K562 (cell line): ENCODE data around the gene ATP8B4. TPM values are rescaled to one million over a fixed set of nuclear protein-coding genes. Genes with fewer than 3 reads are reported as not detected.
A peak's percentile ranks its signal among the peaks of the same experiment; 100 is the strongest.

Experiments
- ATAC-seq: fragments of 200-7000 bp; cut with Tn5 transposase; 3 replicates; pipeline ENCODE4 v1.9.1; 2020; ENCODE audit warnings: moderate library complexity
- BruUV-seq: library from RNA; stranded (reverse); fragments of 400-500 nt; replicated peaks from 2 replicates; lab custom pipeline; 2021; lab: Mats Ljungman, UMichigan
- CTCF ChIA-PET: fragments of 300-600 bp; formaldehyde crosslinking; extraction: SDS; loops from one replicate; lab custom pipeline; 2021; ENCODE audit warnings: low intra/inter-chr PET ratio; lab: Yijun Ruan, JAX
- POLR2A ChIA-PET: fragments of 300-600, 350-650 bp; sonication (Branson Sonifier 250); formaldehyde crosslinking; extraction: SDS; loops from one replicate; lab custom pipeline; 2021; ENCODE audit warnings: antibody characterized with exemption, inconsistent platforms; lab: Yijun Ruan, JAX
- DNase-seq, 4 experiments: peaks; one replicate each; pipeline versions ENCODE4 v3.0.0 to v3.0.0-alpha.2; 2011 to 2018; ENCODE audit warnings: low spot score in 3 of 4, mixed read lengths in 3 of 4; ENCODE audit errors: extremely low read depth in 1 of 4
- FAIRE-seq: peaks from 2 replicates; lab custom pipeline; 2011; peaks lifted over from hg19 to GRCh38; lab: Jason Lieb, UNC
- H2AFZ ChIP-seq: 2 replicates; pipeline ENCODE4 v1.6.0; 2011; ENCODE audit warnings: low read depth, low read length, control low read depth, inconsistent platforms
- H3K27ac ChIP-seq: fragments of 200-600 bp; 3 replicates; pipeline ENCODE4 v1.8.0; 2011; ENCODE audit warnings: low read depth, mild to moderate bottlenecking, control low read depth, inconsistent platforms, low read length, moderate library complexity, mixed read lengths; ENCODE audit errors: extremely low read depth
- H3K27me3 ChIP-seq, 2 experiments: fragments of 300-600 bp in 1 of 2; 2 replicates in 1 of 2; 3 replicates in 1 of 2; pipeline versions ENCODE4 v1.6.0 to v1.8.0; 2011; ENCODE audit warnings: inconsistent platforms in 2 of 2, low read length in 2 of 2, mild to moderate bottlenecking in 1 of 2, mixed read lengths in 1 of 2, moderate library complexity in 1 of 2; ENCODE audit not compliant: control insufficient read depth in 2 of 2, insufficient read depth in 2 of 2
- H3K36me3 ChIP-seq: fragments of 300-600 bp; 3 replicates; pipeline ENCODE4 v1.8.0; 2011; ENCODE audit warnings: mild to moderate bottlenecking, low read length, inconsistent platforms; ENCODE audit not compliant: control insufficient read depth, insufficient read depth
- H3K4me1 ChIP-seq, 2 experiments: fragments of 200-600 bp in 1 of 2; replicated peaks in 1 of 2; 2 replicates in 1 of 2; 3 replicates in 1 of 2; pipeline versions ENCODE4 v1.5.1 to v1.8.0; 2011; ENCODE audit warnings: inconsistent platforms in 2 of 2, low read length in 2 of 2, mild to moderate bottlenecking in 1 of 2, mixed read lengths in 1 of 2, moderate library complexity in 1 of 2; ENCODE audit not compliant: control insufficient read depth in 2 of 2, insufficient read depth in 2 of 2
- H3K4me2 ChIP-seq: 2 replicates; pipeline ENCODE4 v1.6.1; 2011; ENCODE audit warnings: low read length, control low read depth, inconsistent platforms, mixed read lengths; ENCODE audit not compliant: insufficient read depth
- H3K4me3 ChIP-seq: fragments of 200-600 bp; sonication (generic), shearing (Covaris generic); 2 replicates; pipeline ENCODE4 v1.5.1; 2016; ENCODE audit warnings: control low read depth, inconsistent platforms
- H3K79me2 ChIP-seq: fragments of 200-600 bp; 3 replicates; pipeline ENCODE4 v1.8.0; 2011; ENCODE audit warnings: low read length, inconsistent platforms; ENCODE audit not compliant: control insufficient read depth, insufficient read depth
- H3K9ac ChIP-seq, 2 experiments: 2 replicates each; pipeline versions ENCODE4 v1.6.0 to v1.6.1; 2011; ENCODE audit warnings: low read depth in 2 of 2, low read length in 2 of 2, control low read depth in 1 of 2, inconsistent platforms in 1 of 2, mild to moderate bottlenecking in 1 of 2, mixed read lengths in 1 of 2; ENCODE audit not compliant: insufficient read depth in 1 of 2
- H3K9me1 ChIP-seq: one replicate; pipeline ENCODE4 v1.6.0; 2011; ENCODE audit warnings: inconsistent platforms, mild to moderate bottlenecking, low read length, moderate library complexity; ENCODE audit not compliant: control insufficient read depth, insufficient read depth
- H3K9me3 ChIP-seq: replicated peaks from 2 replicates; pipeline ENCODE4 v1.5.1; 2011; ENCODE audit warnings: low read depth, low read length, inconsistent platforms; ENCODE audit not compliant: control insufficient read depth, insufficient read depth
- H4K20me1 ChIP-seq: replicated peaks from 2 replicates; pipeline ENCODE4 v1.6.1; 2011; ENCODE audit warnings: low read length, inconsistent platforms, mixed read lengths; ENCODE audit not compliant: control insufficient read depth, insufficient read depth
- ATF4 ChIP-seq: fragments of 450-650 bp; formaldehyde crosslinking; IDR thresholded peaks from 2 replicates; pipeline ENCODE4 v1.4.0; 2022; ENCODE audit warnings: mild to moderate bottlenecking, moderate library complexity
- BHLHE40 ChIP-seq: IDR thresholded peaks from 2 replicates; pipeline ENCODE4 v1.6.1; 2011; ENCODE audit warnings: low read length, improper control_type of control experiment
- CAMTA2 ChIP-seq: fragments of 250-450 bp; sonication (Bioruptor Pico); conservative IDR thresholded peaks from 2 replicates; pipeline ENCODE4 v1.5.1; 2022
- CBFA2T3 ChIP-seq: fragments of 450-650 bp; IDR thresholded peaks from 2 replicates; pipeline ENCODE4 v1.6.1; 2017
- DACH1 ChIP-seq: fragments of 450-650 bp; IDR thresholded peaks from 2 replicates; pipeline ENCODE4 v1.6.1; 2018; ENCODE audit not compliant: partially characterized antibody
- KLF1 ChIP-seq: fragments of 450-650 bp; IDR thresholded peaks from 2 replicates; pipeline ENCODE4 v1.6.1; 2016; ENCODE audit warnings: missing genetic modification characterization, missing compliant biosample characterization
- MEF2D ChIP-seq: conservative IDR thresholded peaks from 2 replicates; pipeline ENCODE4 v1.6.1; 2016; ENCODE audit warnings: low read depth, missing genetic modification characterization, missing compliant biosample characterization
- NCOA6 ChIP-seq: fragments of 450-650 bp; IDR thresholded peaks from 2 replicates; pipeline ENCODE4 v1.6.1; 2017; ENCODE audit warnings: mild to moderate bottlenecking
- RBM39 ChIP-seq: fragments of 200-400 bp; formaldehyde crosslinking; optimal IDR thresholded peaks from 2 replicates; pipeline ENCODE3; 2018; ENCODE audit warnings: low read depth, low read length
- SOX6 ChIP-seq: fragments of 450-650 bp; IDR thresholded peaks from 2 replicates; pipeline ENCODE4 v1.6.1; 2014; ENCODE audit warnings: mild to moderate bottlenecking
- TAL1 ChIP-seq: fragments of 450-650 bp; IDR thresholded peaks from 2 replicates; pipeline ENCODE4 v1.6.1; 2016; ENCODE audit warnings: mild to moderate bottlenecking
- ZNF239 ChIP-seq: fragments of 250-450 bp; sonication (Bioruptor Pico); IDR thresholded peaks from 2 replicates; pipeline ENCODE4 v1.4.0; 2020; ENCODE audit warnings: mild to moderate bottlenecking
- ZNF740 ChIP-seq, 3 experiments: fragments of 200-800 bp in 1 of 3; sonication (Bioruptor generic) in 1 of 3; sonication (generic) in 1 of 3; formaldehyde crosslinking in 1 of 3; IDR thresholded peaks; 2 replicates each; pipeline versions ENCODE4 v1.6.1 to v1.8.0; 2016 to 2022; ENCODE audit warnings: mild to moderate bottlenecking in 2 of 3, missing compliant biosample characterization in 2 of 3, missing genetic modification characterization in 2 of 3, missing genetic modification reagents in 1 of 3
- ZNF780A ChIP-seq: fragments of 250-450 bp; sonication (Bioruptor Pico); IDR thresholded peaks from 2 replicates; pipeline ENCODE4 v1.5.0; 2021; ENCODE audit warnings: mild to moderate bottlenecking
- WGBS: fragments of 100-300 bp; shearing (Covaris generic); methylation state at CpG from one replicate; pipeline ENCODE4 v1.1.6; 2016; ENCODE audit warnings: low coverage, mixed read lengths; ENCODE audit not compliant: insufficient coverage; ENCODE audit errors: missing lambda C conversion rate; 5-methylcytosine and 5-hydroxymethylcytosine counted together
- in situ Hi-C: fragments of 300-500 bp; cut with MboI; formaldehyde crosslinking; loops from 4 replicates; pipeline ENCODE4 v1.15.0; 2018; ENCODE audit warnings: inconsistent platforms, mixed read lengths
- intact Hi-C: fragments of 100-400 bp; cut with micrococcal nuclease; formaldehyde crosslinking; loops from 2 replicates; pipeline ENCODE4 v1.14.2; 2022
- polyA plus RNA-seq, 8 experiments: library from polyadenylated mRNA; depleted of rRNA in 4 of 8; stranded (reverse) in 5 of 8; unstranded in 3 of 8; fragments of >200 nt; fragmentation: Nextera tagmentation in 2 of 8; fragmentation: Illumina TruSeq in 1 of 8; extraction: Ambion mirVana in 2 of 8; extraction: Trizol in 1 of 8; gene quantifications; 2 replicates each; pipeline versions ENCODE4 v1.2.1 to v1.2.3, GENCODE V29; 2011 to 2014; ENCODE audit warnings: inconsistent platforms in 1 of 8, missing spikeins in 1 of 8
- total RNA-seq, 7 experiments: library from RNA; depleted of rRNA in 6 of 7; stranded (reverse); fragments of >200 nt in 6 of 7; fragmentation: Illumina TruSeq in 2 of 7; extraction: Trizol in 2 of 7; gene quantifications; 2 replicates each; pipeline versions ENCODE4 v1.2.1 to v1.2.3, GENCODE V29; 2011 to 2021; ENCODE audit warnings: low replicate concordance in 1 of 7
- TF ChIP-seq, protein P1 (sequence below): sonication (generic); IDR thresholded peaks from 2 replicates; pipeline ENCODE4 v1.6.1; 2016

ATP8B4 gene
- total and polyA plus RNA-seq, 9 of the 15 experiments (the other 6 are each of a cell fraction or from before 2014, with no cell fraction given): 0.14 to 2.5 (median 0.44) TPM

GRCh38 chr15:49863431-49864224 is 255.4 kb downstream of the ATP8B4 start:
- intact Hi-C loops: no loop called here
- Histone ChIP-seq H3K4me2 (no peak overlapping the region), H3K9me3 (no peaks in the 10 kb centered on the region), H3K27ac (no peak overlapping the region), H3K79me2 (no peaks in the 10 kb centered on the region), H4K20me1 (no peaks in the 10 kb centered on the region), H3K4me1 (no peaks in the 10 kb centered on the region), H3K27me3 (no peaks in the 10 kb centered on the region; a peak in 1 of 5 replicates), H2AFZ (no peak overlapping the region), H3K9ac (no peak overlapping the region), H3K9me1 (no peaks in the 10 kb centered on the region), H3K36me3 (no peaks in the 10 kb centered on the region), H3K4me3 (no peak overlapping the region)
- DNase-seq (no peak), ATAC-seq (no peak), FAIRE-seq (no peak)
- CTCF ChIA-PET: no interaction called here
- no TSS peak for BruUV-seq
- WGBS: 0% methylated on average over 3 of the region's 3 CpGs
- POLR2A ChIA-PET: interaction anchor here (1.0 kb wide), 1 partner anchor 9 kb away, joined by 4 read pairs; no protein-coding TSS in a partner anchor
- in situ Hi-C loops: no loop called here
- TF ChIP-seq ATF4 (CRISPR knock-in tag): no peak
- TF ChIP-seq CAMTA2: no peak
- no peak for TF ChIP-seq RBM39
- no peak for TF ChIP-seq DACH1

GRCh38 chr15:49860101-49860500 is 258.9 kb downstream of the ATP8B4 start:
- DNase-seq (no peak), ATAC-seq (no peak), FAIRE-seq (no peak)
- H3K9me1 ChIP-seq: no peaks in the 10 kb centered on the region
- ChIA-PET POLR2A (no interaction called here), CTCF (no interaction called here)
- H3K27ac ChIP-seq: no peak overlapping the region
- H3K4me1 ChIP-seq: no peaks in the 10 kb centered on the region
- WGBS: 2% methylated on average over 8 of the region's 8 CpGs
- BruUV-seq: no TSS peak
- H3K36me3 ChIP-seq: no peaks in the 10 kb centered on the region
- no peaks in the 10 kb centered on the region for H3K79me2 ChIP-seq
- no peak overlapping the region for H3K4me3 ChIP-seq
- H3K27me3 ChIP-seq: no peaks in the 10 kb centered on the region
- intact Hi-C loops (no loop called here), in situ Hi-C loops (no loop called here)
- H3K9me3 ChIP-seq: no peaks in the 10 kb centered on the region
- no peak overlapping the region for H3K9ac ChIP-seq
- H3K4me2 ChIP-seq: no peak overlapping the region
- no peaks in the 10 kb centered on the region for H4K20me1 ChIP-seq
- H2AFZ ChIP-seq: no peak overlapping the region
- TF ChIP-seq NCOA6 (no peak), ZNF780A (no peak), ZNF239 (CRISPR knock-in tag) (no peak), MEF2D (tag) (no peak), KLF1 (tag) (no peak), SOX6 (no peak), TAL1 (0 out of 2 replicates have a peak, but pooled peaks have one; percentile 7), ZNF740 (CRISPR knock-in tag; IDR thresholded peaks at IDR 0.05) (no peak), ZNF740 (tag; IDR thresholded peaks at IDR 0.05) (no peak), BHLHE40 (no peak), CBFA2T3 (peak; percentile 13; the same call in 1 of the 2 replicates)
- TF ChIP-seq, protein P1, sequence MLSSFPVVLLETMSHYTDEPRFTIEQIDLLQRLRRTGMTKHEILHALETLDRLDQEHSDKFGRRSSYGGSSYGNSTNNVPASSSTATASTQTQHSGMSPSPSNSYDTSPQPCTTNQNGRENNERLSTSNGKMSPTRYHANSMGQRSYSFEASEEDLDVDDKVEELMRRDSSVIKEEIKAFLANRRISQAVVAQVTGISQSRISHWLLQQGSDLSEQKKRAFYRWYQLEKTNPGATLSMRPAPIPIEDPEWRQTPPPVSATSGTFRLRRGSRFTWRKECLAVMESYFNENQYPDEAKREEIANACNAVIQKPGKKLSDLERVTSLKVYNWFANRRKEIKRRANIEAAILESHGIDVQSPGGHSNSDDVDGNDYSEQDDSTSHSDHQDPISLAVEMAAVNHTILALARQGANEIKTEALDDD: no peak
